ENCODE measurements around the gene ZNF862. TPM values are rescaled to one million over a fixed set of nuclear protein-coding genes. Genes with fewer than 3 reads are reported as not detected.
"Not testable (repeated sequence)": the region's sequence is repeated elsewhere in the genome, so short reads cannot be mapped to it uniquely, and the experiment has no call there.

ZNF862 gene
- total RNA-seq, 2 donors from 2014 or later: 18.4 to 40.8 TPM

DNA sequence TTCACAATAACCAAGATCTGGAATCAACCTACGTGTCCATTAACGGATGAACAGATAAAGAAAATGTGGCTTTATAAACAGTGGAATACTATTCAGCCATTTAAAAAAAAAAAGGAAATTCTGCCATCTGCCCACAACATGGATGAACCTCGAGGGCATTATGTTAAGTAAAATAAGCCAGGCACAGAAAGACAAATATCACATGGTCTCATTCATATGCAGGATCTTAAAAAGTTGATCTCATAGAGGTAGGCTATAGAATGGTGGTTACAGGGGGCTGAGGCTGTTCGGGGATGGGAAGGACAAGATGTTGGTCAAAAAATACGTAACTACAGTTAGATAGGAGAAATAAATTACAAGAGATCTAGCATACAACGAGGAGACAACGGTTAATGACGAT is 56.8 kb downstream of the ZNF862 start:
- not testable (repeated sequence) for H3K36me3 Mint-ChIP-seq (ENCODE audit: low read depth); H3K27ac Mint-ChIP-seq; H3K9me3 Mint-ChIP-seq; ATAC-seq (replicated peaks); H3K4me3 Mint-ChIP-seq; H3K4me1 Mint-ChIP-seq; H3K27me3 Mint-ChIP-seq

DNA sequence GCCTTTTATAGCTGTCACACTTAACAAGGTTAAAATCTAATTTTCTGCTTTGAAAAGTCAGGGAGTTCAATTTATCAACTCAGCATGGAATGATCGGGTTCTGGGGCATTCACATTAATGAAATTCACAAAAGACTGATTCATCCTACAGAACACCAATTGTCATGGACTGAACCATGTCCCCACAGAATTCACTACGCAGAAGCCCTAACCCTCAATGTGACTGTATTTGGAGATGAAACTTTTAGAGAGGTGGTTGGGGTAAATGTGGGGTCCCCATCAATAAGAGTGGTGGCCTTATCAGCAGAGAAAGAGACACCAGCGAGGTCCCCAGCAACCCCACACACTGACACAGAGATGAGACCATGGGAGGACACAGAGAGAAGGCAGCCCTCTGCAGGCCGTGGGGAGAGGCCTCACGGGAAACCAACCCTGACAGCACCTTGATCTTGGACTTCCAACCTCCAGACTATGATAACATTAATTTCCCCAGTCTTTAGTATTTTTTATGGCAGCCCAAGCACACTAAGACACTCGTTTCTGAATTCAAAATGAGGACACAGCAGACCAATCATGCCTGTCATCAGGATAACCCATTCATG is 69.7 kb downstream of the ZNF862 start:
- not testable (repeated sequence) for ATAC-seq (replicated peaks); H3K4me3 Mint-ChIP-seq; H3K9me3 Mint-ChIP-seq; H3K4me1 Mint-ChIP-seq; H3K36me3 Mint-ChIP-seq (ENCODE audit: low read depth); H3K27me3 Mint-ChIP-seq; H3K27ac Mint-ChIP-seq

DNA sequence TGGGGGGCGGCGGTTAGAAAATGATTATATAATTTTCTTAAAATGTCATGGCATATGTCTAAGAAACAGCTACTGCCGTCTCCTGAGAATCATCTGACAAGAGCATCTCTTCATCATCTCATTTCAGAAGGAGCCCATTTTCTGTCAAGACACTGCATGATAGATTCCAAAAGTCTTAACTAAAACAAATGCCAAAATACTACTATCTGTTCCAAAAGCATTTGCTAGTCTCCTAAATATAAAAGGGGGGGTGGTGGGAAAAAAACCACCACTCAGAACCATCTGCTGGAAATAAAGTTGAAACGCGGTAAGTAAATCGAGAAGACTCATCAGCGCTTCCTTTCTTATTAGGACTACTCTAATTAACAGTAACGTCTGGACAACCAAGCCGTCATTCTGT is 72.0 kb downstream of the ZNF862 start:
- not testable (repeated sequence) for H3K9me3 Mint-ChIP-seq; H3K27me3 Mint-ChIP-seq; H3K36me3 Mint-ChIP-seq (ENCODE audit: low read depth); H3K4me3 Mint-ChIP-seq; H3K4me1 Mint-ChIP-seq; H3K27ac Mint-ChIP-seq; ATAC-seq (replicated peaks)

DNA sequence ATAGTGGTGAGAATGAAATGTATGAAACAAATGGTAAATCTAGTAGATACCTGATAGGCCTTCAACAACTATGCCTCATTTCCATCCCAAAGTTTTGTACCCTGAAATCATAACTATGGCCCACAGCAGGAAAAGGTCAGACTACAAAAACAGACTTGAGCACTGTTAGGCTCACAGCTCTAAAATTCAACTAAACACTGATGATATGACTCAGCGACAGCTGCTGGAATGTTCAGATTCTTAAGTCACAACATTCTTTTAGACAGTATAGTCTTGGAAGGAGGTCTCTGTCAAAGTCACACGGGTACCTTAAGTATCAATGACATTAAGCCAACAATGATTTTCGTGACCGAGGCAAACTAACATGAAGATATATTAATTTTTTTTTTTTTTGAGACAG is 74.0 kb downstream of the ZNF862 start:
- not testable (repeated sequence) for ATAC-seq (replicated peaks); H3K36me3 Mint-ChIP-seq (ENCODE audit: low read depth); H3K27ac Mint-ChIP-seq; H3K9me3 Mint-ChIP-seq; H3K4me1 Mint-ChIP-seq; H3K4me3 Mint-ChIP-seq; H3K27me3 Mint-ChIP-seq

Other genes with a start within 250 kb of the ZNF862 start
- under 1 TPM in 1 of 2 donors, not detected in 1; 0.42 TPM for gene ZNF467, start 64.8 kb upstream of the ZNF862 start, total RNA-seq
- 10 to 100 TPM; 30.3 to 72.9 TPM for gene ATP6V0E2, start 35.6 kb downstream of the ZNF862 start, total RNA-seq

Data from activated T-helper 17 cell treated with anti-CD3 and anti-CD28 coated beads, Interleukin-2, amount 50 U/mL, for 72 hours (primary cell).